ENCODE measurements around the gene BRWD1.

The BRWD1 gene

DNA sequence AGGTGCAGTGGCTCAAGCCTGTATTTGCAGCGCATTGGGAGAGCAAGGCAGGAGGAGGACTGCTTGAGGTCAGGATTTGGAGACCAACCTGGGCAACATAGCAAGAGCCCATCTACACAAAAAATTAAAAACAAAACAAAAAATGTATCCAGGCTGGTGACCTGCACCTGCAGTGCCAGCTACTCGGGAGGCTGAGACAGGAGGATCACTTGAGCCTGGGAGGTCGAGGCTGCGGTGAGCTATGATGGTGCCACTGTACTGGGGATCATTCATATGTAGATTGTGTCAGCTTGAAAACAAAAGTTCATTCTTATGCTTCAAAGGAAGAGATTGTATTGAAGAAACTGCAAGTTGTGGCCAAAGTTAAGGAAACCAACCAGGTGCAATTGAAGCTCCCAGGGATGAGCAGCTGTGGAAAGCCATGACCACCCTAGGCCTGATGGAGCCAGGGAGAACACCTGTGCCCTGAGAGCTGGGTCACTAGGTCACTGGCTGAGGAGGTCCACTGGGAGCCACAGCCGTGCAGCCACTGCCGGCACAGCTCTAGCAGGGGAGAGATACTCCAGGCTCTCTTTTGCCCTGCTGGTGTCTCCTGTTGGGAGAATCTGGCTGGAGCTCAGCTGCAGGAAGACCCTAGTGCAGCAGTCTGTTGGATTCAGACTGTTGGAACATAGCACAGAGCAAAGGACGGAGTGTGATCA, 13.3 kb upstream of the BRWD1 start:
- Histone ChIP-seq H3K36me3 (no peaks in the 10 kb centered on the region), H3K9me3 (ENCODE audit: severe bottlenecking) (no peaks in the 10 kb centered on the region), H3K27ac (no peak overlapping the region), H3K27me3 (ENCODE audit: insufficient read depth, low read depth, severe bottlenecking) (no peaks in the 10 kb centered on the region), H3K4me3 (ENCODE audit: low read depth, low read length) (no peak overlapping the region)
- TF ChIP-seq, protein P1, sequence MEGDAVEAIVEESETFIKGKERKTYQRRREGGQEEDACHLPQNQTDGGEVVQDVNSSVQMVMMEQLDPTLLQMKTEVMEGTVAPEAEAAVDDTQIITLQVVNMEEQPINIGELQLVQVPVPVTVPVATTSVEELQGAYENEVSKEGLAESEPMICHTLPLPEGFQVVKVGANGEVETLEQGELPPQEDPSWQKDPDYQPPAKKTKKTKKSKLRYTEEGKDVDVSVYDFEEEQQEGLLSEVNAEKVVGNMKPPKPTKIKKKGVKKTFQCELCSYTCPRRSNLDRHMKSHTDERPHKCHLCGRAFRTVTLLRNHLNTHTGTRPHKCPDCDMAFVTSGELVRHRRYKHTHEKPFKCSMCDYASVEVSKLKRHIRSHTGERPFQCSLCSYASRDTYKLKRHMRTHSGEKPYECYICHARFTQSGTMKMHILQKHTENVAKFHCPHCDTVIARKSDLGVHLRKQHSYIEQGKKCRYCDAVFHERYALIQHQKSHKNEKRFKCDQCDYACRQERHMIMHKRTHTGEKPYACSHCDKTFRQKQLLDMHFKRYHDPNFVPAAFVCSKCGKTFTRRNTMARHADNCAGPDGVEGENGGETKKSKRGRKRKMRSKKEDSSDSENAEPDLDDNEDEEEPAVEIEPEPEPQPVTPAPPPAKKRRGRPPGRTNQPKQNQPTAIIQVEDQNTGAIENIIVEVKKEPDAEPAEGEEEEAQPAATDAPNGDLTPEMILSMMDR (IDR thresholded peaks at IDR 0.05; ENCODE audit: low read depth, low read length), result no peak
- no peak for DNase-seq

DNA sequence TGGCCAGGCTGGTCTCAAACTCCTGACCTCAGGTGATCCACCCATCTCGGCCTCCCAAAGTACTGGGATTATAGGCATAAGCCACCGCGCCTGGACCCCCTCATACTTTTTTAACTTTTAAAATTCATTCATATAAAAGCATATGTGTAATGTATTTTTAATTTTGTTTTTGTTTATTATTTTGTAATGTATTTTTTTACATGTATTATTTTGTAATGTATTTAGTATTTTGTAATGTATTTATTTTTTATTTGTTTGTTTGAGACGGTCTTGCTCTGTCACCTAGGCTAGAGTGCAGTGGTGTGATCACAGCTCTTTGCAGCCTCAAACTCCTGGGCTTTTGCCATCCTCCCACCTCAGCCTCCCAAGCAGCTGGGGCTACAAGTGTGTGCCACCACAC, 12.0 kb upstream of the BRWD1 start:
- H3K36me3 ChIP-seq, result no peaks in the 10 kb centered on the region
- H3K4me3 ChIP-seq (ENCODE audit: low read depth, low read length), result no peak overlapping the region
- no peaks in the 10 kb centered on the region for H3K27me3 ChIP-seq (ENCODE audit: insufficient read depth, low read depth, severe bottlenecking)
- no peak overlapping the region for H3K27ac ChIP-seq
- TF ChIP-seq, protein P1 (IDR thresholded peaks at IDR 0.05; ENCODE audit: low read depth, low read length), result no peak
- H3K9me3 ChIP-seq (ENCODE audit: severe bottlenecking), result no peaks in the 10 kb centered on the region
- no peak for DNase-seq

DNA sequence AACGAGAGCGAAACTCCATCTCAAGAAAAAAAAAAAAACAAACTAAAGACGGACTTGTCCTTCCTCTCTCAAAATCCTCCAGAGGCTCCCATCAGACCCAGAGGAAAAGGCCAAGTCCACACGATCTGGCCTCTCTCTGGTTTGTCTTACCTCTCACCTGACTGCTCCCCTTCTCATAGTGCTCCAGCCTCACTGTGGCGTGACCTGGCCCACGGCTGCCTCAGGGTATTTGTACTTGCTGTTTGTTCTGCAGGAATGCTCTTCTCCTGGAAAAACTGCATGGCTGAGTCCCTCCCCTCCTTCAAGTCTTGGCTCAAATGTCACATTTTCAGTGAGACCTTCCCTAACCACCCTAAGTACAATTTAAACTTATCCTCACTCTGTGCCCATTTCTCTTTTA, 8.0 kb upstream of the BRWD1 start:
- no peaks in the 10 kb centered on the region for H3K27me3 ChIP-seq (ENCODE audit: insufficient read depth, low read depth, severe bottlenecking)
- H3K9me3 ChIP-seq (ENCODE audit: severe bottlenecking), result no peaks in the 10 kb centered on the region
- H3K36me3 ChIP-seq, result no peaks in the 10 kb centered on the region
- TF ChIP-seq, protein P1 (IDR thresholded peaks at IDR 0.05; ENCODE audit: low read depth, low read length), result no peak
- H3K27ac ChIP-seq, result no peak overlapping the region
- DNase-seq, result no peak
- no peak overlapping the region for H3K4me3 ChIP-seq (ENCODE audit: low read depth, low read length)

DNA sequence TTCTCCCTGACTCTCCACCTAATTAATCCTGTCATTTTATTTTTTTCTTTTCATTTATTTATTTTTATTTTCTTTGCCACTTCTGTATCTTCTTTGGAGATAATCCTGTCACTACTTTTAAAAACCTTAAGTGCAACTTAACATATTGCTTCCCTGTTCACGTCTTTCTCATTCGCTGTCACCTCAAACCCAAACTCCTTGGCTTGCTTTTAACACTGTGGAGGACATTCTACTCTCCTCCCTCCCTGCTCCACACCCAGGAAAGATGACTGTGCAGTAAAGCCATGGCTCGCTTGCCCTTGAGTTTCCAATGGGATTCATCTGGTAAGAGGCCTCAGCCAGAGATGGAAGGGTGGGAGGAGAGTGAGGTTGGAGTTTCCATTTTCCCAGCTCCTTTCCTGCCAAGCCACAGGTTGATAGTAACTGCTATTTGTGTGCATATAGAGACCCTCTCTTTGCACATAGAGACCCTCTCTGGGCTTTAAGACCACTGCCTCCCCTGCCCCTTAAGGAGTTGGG, 6.4 kb upstream of the BRWD1 start:
- no peaks in the 10 kb centered on the region for H3K36me3 ChIP-seq
- no peaks in the 10 kb centered on the region for H3K9me3 ChIP-seq (ENCODE audit: severe bottlenecking)
- DNase-seq, result peak; percentile 18
- H3K27ac ChIP-seq, result no peak overlapping the region
- no peaks in the 10 kb centered on the region for H3K27me3 ChIP-seq (ENCODE audit: insufficient read depth, low read depth, severe bottlenecking)
- H3K4me3 ChIP-seq (ENCODE audit: low read depth, low read length), result no peak overlapping the region
- TF ChIP-seq, protein P1 (IDR thresholded peaks at IDR 0.05; ENCODE audit: low read depth, low read length), result no peak

DNA sequence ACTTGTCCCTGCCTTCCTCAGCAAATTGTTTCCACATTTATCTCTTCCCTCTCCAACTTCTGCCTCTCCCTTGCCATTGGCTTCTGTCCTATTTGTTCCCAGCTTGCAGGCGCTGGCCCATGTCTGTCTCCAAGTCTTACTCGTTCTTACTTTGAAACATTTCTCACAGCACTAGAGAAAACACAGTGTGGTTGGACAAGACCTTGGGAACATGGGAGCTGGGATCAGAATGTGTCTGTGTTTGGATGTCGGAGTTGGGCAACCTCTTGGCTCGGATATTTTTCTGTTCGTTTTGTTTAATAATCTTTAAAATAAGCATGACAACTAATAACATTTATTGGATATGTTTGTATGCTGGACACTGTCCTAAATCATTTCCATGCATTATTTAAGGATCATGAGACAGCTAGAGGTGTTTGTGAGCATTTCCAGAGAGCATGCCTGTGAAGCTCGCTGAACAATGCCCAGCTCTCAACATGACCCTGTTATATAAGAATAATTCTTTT, 5.9 kb upstream of the BRWD1 start:
- no peak for DNase-seq

More for the DNA sequence above, 5.9 kb upstream of the BRWD1 start:
- Histone ChIP-seq H3K36me3 (no peaks in the 10 kb centered on the region), H3K9me3 (ENCODE audit: severe bottlenecking) (no peaks in the 10 kb centered on the region), H3K4me3 (ENCODE audit: low read depth, low read length) (no peak overlapping the region), H3K27me3 (ENCODE audit: insufficient read depth, low read depth, severe bottlenecking) (no peaks in the 10 kb centered on the region), H3K27ac (peak overlapping the region; percentile 53)
- TF ChIP-seq, protein P1 (IDR thresholded peaks at IDR 0.05; ENCODE audit: low read depth, low read length), result no peak
